SJSA1 (cell line): ENCODE results near the gene TMEM131. TPM values are rescaled to one million over a fixed set of nuclear protein-coding genes. Genes with fewer than 3 reads are reported as not detected.

Source experiments
- DNase-seq, 2 experiments: peaks; one replicate each; pipeline ENCODE4 v3.0.0-alpha.2; 2015 to 2020; ENCODE audit warnings: low spot score in 2 of 2, low read depth in 1 of 2
- H3K27ac ChIP-seq: fragments of 250-450 bp; sonication (Bioruptor Pico); 2 replicates; pipeline ENCODE4 v1.5.1; 2020; ENCODE audit warnings: mild to moderate bottlenecking, moderate library complexity
- H3K27me3 ChIP-seq: fragments of 250-450 bp; sonication (Bioruptor Pico); replicated peaks from 2 replicates; pipeline ENCODE4 v1.5.1; 2020; ENCODE audit warnings: mild to moderate bottlenecking, moderate library complexity
- H3K36me3 ChIP-seq: fragments of 250-450 bp; sonication (Bioruptor Pico); 2 replicates; pipeline ENCODE4 v1.5.1; 2020; ENCODE audit warnings: mild to moderate bottlenecking
- H3K4me1 ChIP-seq: fragments of 250-450 bp; sonication (Bioruptor Pico); replicated peaks from 2 replicates; pipeline ENCODE4 v1.6.1; 2021; ENCODE audit warnings: mild to moderate bottlenecking
- H3K4me3 ChIP-seq: fragments of 250-450 bp; sonication (Bioruptor Pico); 2 replicates; pipeline ENCODE4 v1.5.1; 2020; ENCODE audit warnings: mild to moderate bottlenecking
- H3K9me3 ChIP-seq: fragments of 250-450 bp; sonication (Bioruptor Pico); replicated peaks from 2 replicates; pipeline ENCODE4 v1.5.1; 2020; ENCODE audit warnings: mild to moderate bottlenecking
- total RNA-seq: library from RNA; depleted of rRNA; stranded (reverse); fragments of >200 nt; shearing (Covaris generic); gene quantifications from 2 replicates; pipeline ENCODE4 v1.2.3, GENCODE V29; 2014

The TMEM131 gene
- total RNA-seq, 1 experiment from 2014 or later: 18.7 TPM

DNA sequence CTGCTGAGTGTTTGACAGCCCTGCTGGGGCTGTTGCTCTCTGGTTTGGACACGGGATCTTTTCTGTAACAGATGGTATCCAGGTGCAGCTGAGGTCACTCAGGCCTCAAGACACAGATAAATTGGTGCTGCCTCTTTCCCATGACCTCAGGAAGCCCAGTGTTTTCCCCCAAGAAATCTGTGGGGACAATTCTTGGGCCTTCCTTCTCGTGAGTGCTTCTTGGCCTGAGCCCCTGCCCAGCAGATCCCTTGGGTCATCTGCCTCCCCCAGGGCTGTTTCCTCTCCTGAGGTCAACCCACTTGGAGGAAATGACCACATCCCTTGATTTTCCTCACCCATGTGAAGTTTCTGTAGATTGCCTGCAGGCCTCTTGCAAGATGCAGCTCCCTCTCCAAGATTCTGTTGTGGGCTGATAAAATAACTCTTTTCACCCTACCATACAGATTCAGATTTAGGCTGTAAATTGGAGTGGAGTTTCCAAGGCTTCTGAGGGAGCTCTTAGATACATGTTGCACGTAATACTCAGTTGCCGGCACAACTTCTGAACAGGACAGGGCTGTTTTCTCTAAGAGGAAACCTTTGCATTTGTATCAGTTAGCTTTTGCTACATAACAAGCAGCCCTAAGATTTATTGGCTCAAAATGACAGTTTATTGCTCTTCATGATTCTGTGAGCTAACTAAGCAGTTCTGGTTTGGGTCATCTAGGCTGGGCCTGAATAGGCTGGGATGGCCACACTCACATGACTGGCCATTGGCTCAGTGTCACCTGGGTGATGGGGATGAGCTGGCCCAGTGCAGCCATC, 269.3 kb downstream of the TMEM131 start:
- no peaks in the 10 kb centered on the region for H3K4me1 ChIP-seq
- no peak for DNase-seq
- H3K27ac ChIP-seq: no peak overlapping the region

GRCh38 chr2:97724946-97725688, 270.6 kb downstream of the TMEM131 start:
- Histone ChIP-seq H3K4me3 (no peak overlapping the region), H3K27me3 (0 out of 2 replicates have a peak, but pooled peaks cover 8% of the 10 kb centered on the region), H3K4me1 (no peaks in the 10 kb centered on the region), H3K9me3 (peaks cover 2% of the 10 kb centered on the region; the same call in 1 of the 2 replicates), H3K36me3 (no peaks in the 10 kb centered on the region), H3K27ac (no peak overlapping the region)
- no peak for DNase-seq

More for the DNA sequence above, 269.3 kb downstream of the TMEM131 start:
- peaks cover 6% of the 10 kb centered on the region; the same call in 1 of the 2 replicates for H3K9me3 ChIP-seq
- H3K27me3 ChIP-seq: 0 out of 2 replicates have a peak, but pooled peaks cover 8% of the 10 kb centered on the region
- no peaks in the 10 kb centered on the region for H3K36me3 ChIP-seq
- no peak overlapping the region for H3K4me3 ChIP-seq

DNA sequence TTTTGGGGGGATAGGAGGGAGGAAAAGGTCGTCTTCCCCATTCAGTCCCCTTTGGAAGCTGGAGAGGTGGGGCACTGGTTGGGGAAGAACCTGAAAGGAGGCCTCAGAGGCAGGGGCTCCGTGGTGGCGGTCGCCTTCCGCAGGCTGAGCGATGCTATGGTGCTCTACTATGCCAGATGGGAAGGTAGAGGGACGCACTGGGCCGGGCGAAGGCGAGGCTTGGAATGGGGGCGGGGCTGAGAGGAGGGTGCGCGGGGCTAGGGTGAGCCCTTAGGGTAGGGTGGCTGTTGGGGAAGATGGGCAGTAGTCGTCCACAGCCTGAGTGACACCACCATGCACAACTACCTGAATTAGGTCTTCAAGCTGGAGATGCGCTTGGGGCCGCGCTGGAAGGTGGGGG, 271.2 kb downstream of the TMEM131 start:
- Histone ChIP-seq H3K4me3 (no peak overlapping the region), H3K4me1 (no peaks in the 10 kb centered on the region), H3K27ac (no peak overlapping the region), H3K36me3 (no peaks in the 10 kb centered on the region), H3K27me3 (0 out of 2 replicates have a peak, but pooled peaks cover 8% of the 10 kb centered on the region), H3K9me3 (no peaks in the 10 kb centered on the region)
- no peak for DNase-seq

DNA sequence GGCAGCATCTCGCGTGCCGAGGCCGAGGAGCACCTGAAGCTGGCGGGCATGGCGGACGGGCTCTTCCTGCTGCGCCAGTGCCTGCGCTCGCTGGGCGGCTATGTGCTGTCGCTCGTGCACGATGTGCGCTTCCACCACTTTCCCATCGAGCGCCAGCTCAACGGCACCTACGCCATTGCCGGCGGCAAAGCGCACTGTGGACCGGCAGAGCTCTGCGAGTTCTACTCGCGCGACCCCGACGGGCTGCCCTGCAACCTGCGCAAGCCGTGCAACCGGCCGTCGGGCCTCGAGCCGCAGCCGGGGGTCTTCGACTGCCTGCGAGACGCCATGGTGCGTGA, 271.7 kb downstream of the TMEM131 start:
- Histone ChIP-seq H3K27ac (no peak overlapping the region), H3K36me3 (no peaks in the 10 kb centered on the region), H3K4me1 (no peaks in the 10 kb centered on the region), H3K9me3 (no peaks in the 10 kb centered on the region), H3K27me3 (0 out of 2 replicates have a peak, but pooled peaks cover 8% of the 10 kb centered on the region), H3K4me3 (no peak overlapping the region)
- DNase-seq: no peak

DNA sequence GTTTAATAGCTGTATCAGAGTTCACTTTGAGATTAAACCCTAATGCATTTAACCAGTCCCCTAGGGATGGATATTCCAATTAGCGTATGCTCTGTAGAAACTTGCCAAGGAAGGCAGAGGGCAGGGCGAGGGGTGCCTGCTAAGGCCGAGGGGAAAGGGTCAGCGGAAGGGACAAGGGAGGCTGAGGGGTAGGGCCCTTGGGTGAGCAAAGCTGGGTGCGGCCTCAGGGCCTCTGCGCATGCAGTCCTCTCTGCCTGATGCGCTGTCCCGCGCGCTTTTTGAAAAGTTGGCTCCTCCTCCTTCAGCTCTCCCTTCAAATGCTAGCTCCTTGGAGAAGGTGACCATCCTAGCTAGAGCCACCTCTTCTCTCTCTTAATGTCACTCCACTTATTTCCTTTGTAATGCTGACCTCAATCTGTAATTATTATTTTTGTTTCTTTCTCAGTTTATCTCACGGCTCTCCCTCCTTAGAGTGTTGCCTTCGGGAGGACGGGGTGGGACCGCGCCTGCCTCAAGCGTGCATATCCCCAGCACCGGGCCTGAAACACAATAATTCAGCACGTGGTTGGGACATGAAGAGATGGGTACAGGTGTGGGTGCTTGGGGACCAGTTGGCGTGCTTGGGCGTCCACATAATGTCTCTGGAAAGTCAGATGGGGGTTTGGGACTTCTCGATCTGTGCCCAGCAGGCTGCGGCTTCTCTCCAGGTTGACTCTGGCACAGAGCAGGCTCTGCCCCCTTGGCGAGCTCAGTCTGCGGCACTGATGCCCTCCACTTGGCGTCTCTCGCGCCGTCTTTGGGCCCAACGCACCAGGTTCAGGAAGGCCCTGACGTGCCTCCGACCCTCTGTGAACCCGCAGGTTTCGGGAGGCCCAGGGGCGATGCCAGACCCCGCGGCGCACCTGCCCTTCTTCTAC, 272.3 kb downstream of the TMEM131 start:
- H3K9me3 ChIP-seq: no peaks in the 10 kb centered on the region
- DNase-seq: no peak
- H3K4me3 ChIP-seq: no peak overlapping the region
- H3K36me3 ChIP-seq: no peaks in the 10 kb centered on the region
- no peak overlapping the region for H3K27ac ChIP-seq
- H3K27me3 ChIP-seq: 0 out of 2 replicates have a peak, but pooled peaks cover 8% of the 10 kb centered on the region
- H3K4me1 ChIP-seq: no peaks in the 10 kb centered on the region

DNA sequence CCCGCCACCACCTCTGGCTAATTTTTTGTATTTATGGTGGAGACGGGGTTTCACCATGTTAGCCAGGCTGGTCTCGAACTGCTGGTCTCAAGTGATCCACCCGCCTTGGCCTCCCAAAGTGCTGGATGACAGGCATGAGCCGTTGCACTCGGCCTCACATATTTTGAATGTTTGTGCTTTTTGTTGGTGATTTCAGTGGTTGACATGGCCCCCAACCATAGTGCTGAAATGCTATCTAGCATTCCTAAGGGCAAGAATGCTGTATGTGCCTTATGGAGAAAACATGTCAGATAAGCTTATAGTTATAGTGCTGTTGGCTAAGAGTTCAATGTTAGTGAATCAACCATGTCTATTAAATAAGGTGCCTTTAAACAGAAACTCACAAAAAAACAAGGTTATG, 273.5 kb downstream of the TMEM131 start:
- H3K36me3 ChIP-seq: no peaks in the 10 kb centered on the region
- H3K27ac ChIP-seq: no peak overlapping the region
- H3K4me1 ChIP-seq: no peaks in the 10 kb centered on the region
- no peak overlapping the region for H3K4me3 ChIP-seq
- 0 out of 2 replicates have a peak, but pooled peaks cover 8% of the 10 kb centered on the region for H3K27me3 ChIP-seq
- DNase-seq: no peak
- no peaks in the 10 kb centered on the region for H3K9me3 ChIP-seq

GRCh38 chr2:97720746-97721145, 275.0 kb downstream of the TMEM131 start:
- DNase-seq: no peak
- Histone ChIP-seq H3K36me3 (no peaks in the 10 kb centered on the region), H3K4me3 (no peak overlapping the region), H3K27ac (no peak overlapping the region), H3K9me3 (no peaks in the 10 kb centered on the region), H3K4me1 (no peaks in the 10 kb centered on the region), H3K27me3 (0 out of 2 replicates have a peak, but pooled peaks cover 8% of the 10 kb centered on the region)

DNA sequence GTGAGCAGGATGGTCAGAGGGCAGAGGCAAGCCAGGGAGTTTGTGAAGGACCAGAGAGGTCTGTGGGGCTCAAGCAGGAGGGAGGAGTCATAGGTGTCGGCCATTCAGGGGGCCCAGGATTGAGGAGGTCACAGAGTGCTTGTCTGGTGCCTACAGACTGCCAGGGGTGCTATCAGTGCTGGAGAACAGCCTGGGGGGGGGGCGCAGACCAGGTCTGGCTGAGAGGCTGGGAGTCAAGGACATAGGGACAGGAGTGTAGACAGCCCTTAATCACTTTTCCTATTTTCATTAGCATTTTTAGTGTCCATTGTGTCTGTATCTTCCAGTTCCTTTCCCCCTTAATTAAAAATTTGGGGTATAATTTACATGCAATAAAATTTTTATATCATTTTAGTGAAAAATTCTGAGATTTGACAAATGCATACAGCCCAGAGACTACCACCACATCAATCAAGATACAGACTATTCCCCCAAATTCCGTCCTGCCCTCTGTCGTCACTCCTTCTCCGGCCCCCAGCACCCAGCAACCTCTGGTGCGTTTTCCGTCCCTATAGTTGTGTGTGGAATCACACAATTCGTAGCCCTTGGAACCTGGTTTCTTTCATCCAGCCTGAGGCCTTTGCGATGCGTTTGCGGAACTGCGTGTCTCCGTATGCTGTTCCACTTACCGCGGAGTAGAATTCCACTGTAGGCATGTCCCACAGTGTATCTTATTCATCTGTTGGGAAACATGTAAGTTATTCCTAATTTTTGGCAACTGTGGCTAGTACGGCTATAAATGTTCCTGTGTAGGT, 276.2 kb downstream of the TMEM131 start:
- H3K4me1 ChIP-seq: no peaks in the 10 kb centered on the region
- no peak overlapping the region for H3K4me3 ChIP-seq
- no peak for DNase-seq
- H3K27ac ChIP-seq: no peak overlapping the region
- H3K36me3 ChIP-seq: no peaks in the 10 kb centered on the region
- H3K9me3 ChIP-seq: no peaks in the 10 kb centered on the region
- H3K27me3 ChIP-seq: 0 out of 2 replicates have a peak, but pooled peaks cover 8% of the 10 kb centered on the region

DNA sequence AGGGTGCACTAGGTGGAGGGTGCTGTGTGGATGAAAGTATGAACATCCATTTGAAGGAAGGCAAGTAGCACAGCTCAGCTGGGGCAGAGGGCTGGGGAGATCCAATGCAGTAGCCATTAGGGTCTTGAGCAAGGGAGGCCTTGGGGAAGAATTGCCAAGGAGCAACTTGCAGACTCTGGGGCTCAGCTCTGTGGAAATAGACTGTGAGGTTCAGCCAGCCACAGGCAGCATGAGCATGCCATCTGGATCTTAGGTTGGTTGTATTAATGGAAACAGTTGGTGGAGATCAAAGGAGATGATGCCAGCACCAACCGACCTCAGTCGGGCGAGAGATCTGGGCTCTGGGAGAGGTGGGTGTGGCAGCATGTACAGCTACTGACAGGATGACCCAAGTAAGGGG, 276.8 kb downstream of the TMEM131 start:
- Histone ChIP-seq H3K36me3 (no peaks in the 10 kb centered on the region), H3K27ac (no peak overlapping the region), H3K4me3 (no peak overlapping the region), H3K9me3 (no peaks in the 10 kb centered on the region), H3K4me1 (no peaks in the 10 kb centered on the region), H3K27me3 (0 out of 2 replicates have a peak, but pooled peaks cover 7% of the 10 kb centered on the region)
- no peak for DNase-seq

DNA sequence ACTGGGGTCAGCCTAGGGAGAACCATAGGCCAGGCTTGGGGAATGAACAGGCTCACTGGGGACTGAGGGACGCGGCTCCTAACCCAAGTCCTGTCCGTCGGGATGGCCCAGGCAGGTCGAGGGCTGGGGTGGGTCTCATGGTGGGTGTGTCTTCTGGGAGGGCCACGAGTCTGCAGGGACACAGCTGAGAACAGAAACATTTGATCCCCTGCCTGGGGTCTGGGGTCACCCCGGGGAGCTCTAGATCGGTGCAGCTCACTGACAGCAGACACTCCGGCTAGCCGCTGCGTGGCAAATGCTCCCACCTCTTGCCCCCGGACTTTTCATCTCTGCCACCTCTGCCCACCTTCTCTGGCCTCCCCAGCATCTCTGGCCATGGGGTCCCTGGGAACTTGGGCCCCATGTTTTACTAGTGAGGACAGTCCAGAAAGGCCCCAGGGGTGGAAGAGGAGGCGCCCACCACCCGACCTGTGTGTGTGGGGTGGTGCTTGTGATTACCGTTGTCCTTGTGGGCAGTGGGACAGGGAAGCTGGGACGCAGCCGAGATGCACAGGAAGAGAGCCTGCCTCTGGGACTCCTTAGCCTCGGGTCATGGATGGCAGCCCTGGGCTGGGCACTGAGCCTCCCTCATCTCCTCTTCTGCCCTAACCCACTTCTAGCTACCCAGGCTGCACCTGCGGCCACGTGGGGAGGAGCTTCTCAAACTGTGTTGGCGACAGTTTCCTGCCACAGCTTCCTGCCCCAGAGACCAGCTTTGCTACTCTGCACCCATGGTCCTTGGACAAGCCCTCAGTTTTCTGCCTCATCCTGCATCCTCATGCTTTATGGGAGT, 277.5 kb downstream of the TMEM131 start:
- Histone ChIP-seq H3K4me3 (no peak overlapping the region), H3K27ac (no peak overlapping the region), H3K27me3 (0 out of 2 replicates have a peak, but pooled peaks cover 5% of the 10 kb centered on the region), H3K9me3 (no peaks in the 10 kb centered on the region), H3K4me1 (no peaks in the 10 kb centered on the region), H3K36me3 (no peaks in the 10 kb centered on the region)
- DNase-seq: no peak

DNA sequence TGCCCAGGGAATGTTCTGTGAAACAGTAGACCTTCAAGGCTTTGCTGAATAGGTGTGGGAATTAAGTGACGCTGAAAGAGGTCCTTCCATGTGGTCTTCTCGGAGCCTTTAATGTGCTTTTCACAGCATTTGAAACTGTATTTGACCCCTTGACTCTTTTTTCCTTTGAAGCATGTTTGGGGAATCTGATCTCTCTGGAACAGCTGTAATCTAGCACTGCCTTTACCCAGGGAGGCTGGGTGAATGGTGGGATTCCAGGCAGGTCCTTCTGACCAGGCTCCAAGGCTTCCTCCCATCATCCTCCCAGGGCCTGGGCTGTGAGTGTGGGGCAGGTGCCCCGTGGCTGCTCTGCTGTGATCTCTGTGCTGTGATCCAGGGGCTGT, 278.1 kb downstream of the TMEM131 start:
- H3K27me3 ChIP-seq: 0 out of 2 replicates have a peak, but pooled peaks cover 3% of the 10 kb centered on the region
- DNase-seq: no peak
- H3K4me3 ChIP-seq: no peak overlapping the region
- no peaks in the 10 kb centered on the region for H3K36me3 ChIP-seq
- H3K27ac ChIP-seq: no peak overlapping the region
- no peaks in the 10 kb centered on the region for H3K4me1 ChIP-seq
- no peaks in the 10 kb centered on the region for H3K9me3 ChIP-seq
